ENCODE results near the gene SPATA2. TPM values are rescaled to one million over a fixed set of nuclear protein-coding genes. Genes with fewer than 3 reads are reported as not detected.

Gene SPATA2
- total and polyA plus RNA-seq, 2 of the 8 experiments (the other 6 are each of a cell fraction or from before 2014, with no cell fraction given) = 11.0 to 13.0 TPM

GRCh38 chr20:49945701-49946477, 30.6 kb upstream of the SPATA2 start:
- H2BK20ac ChIP-seq (ENCODE audit: low read length) = no peak overlapping the region
- H3K56ac ChIP-seq (replicated peaks; ENCODE audit: insufficient read length, low read depth, low read length) = no peak overlapping the region
- no peak overlapping the region for H3K27ac ChIP-seq (ENCODE audit: low read depth, low read length)
- no peaks in the 10 kb centered on the region for H3K9me3 ChIP-seq (ENCODE audit: insufficient read depth in 2 of 2, low read depth in 1 of 2, low read length in 1 of 2)
- no peak overlapping the region for H2AK5ac ChIP-seq (ENCODE audit: low read depth, low read length)
- no peak overlapping the region for H4K5ac ChIP-seq (ENCODE audit: insufficient read length, low read depth, low read length)
- peaks cover 6% of the 10 kb centered on the region in 2 experiments for H4K20me1 ChIP-seq (replicated peaks in 1 of 2; ENCODE audit: control insufficient read depth in 1 of 2, insufficient read depth in 2 of 2, low read length in 2 of 2)
- peaks cover 4 to 34% of the 10 kb centered on the region in 2 experiments for H3K79me2 ChIP-seq (ENCODE audit: control insufficient read depth in 1 of 2, insufficient read depth in 2 of 2, low read length in 2 of 2)
- H3K79me1 ChIP-seq (ENCODE audit: low read depth, low read length) = peaks cover 9% of the 10 kb centered on the region
- H3K23ac ChIP-seq (ENCODE audit: insufficient read length) = no peak overlapping the region
- no peak overlapping the region for H3K9ac ChIP-seq (replicated peaks in 1 of 4; ENCODE audit: extremely low read depth in 1 of 4, low read depth in 3 of 4, low read length in 3 of 4)
- H2BK15ac ChIP-seq (ENCODE audit: low read length) = no peak overlapping the region
- DNase-seq (ENCODE audit: low read depth in 1 of 2, low spot score in 2 of 2) = no peak
- WGBS, 2 experiments (ENCODE audit: extremely low coverage in 1 of 2, insufficient coverage in 1 of 2, insufficient read length in 1 of 2, insufficient replicate concordance in 2 of 2, low coverage in 1 of 2, low lambda C conversion rate in 2 of 2, missing lambda C conversion rate in 1 of 2) = 93% methylated on average over 10 of the region's 10 CpGs; no CpG with 5 or more reads in 1 of the 2 experiments
- no peak overlapping the region for H2BK5ac ChIP-seq (ENCODE audit: low read depth, low read length)
- no peak overlapping the region for H4K8ac ChIP-seq (ENCODE audit: extremely low read depth, insufficient read depth, low read length)
- no peak overlapping the region for H2BK120ac ChIP-seq (replicated peaks; ENCODE audit: low read depth, low read length)
- no peak overlapping the region for H3K4me3 ChIP-seq (ENCODE audit: extremely low read depth in 1 of 4, insufficient read depth in 2 of 4, low read depth in 3 of 4, low read length in 4 of 4)
- H3K18ac ChIP-seq (ENCODE audit: extremely low read depth, low read length) = no peak overlapping the region
- no peak overlapping the region for H2BK12ac ChIP-seq (ENCODE audit: low read depth, low read length)
- H3K4ac ChIP-seq (replicated peaks; ENCODE audit: insufficient read length, low read depth, low read length) = no peak overlapping the region
- no peak for FAIRE-seq
- H3K36me3 ChIP-seq (ENCODE audit: control insufficient read depth in 2 of 4, insufficient read depth in 4 of 4, low read length in 3 of 4) = peaks cover 18 to 75% (median 39%) of the 10 kb centered on the region in 4 experiments
- H2AFZ ChIP-seq (ENCODE audit: low read length) = no peak overlapping the region
- no peak overlapping the region for H3K14ac ChIP-seq (ENCODE audit: insufficient read length)
- H4K91ac ChIP-seq (replicated peaks; ENCODE audit: insufficient read length, low read length) = no peak overlapping the region
- no peaks in the 10 kb centered on the region for H3K27me3 ChIP-seq (replicated peaks in 1 of 4; ENCODE audit: control insufficient read depth in 3 of 4, extremely low read depth in 1 of 4, insufficient read depth in 3 of 4, low read length in 3 of 4)
- H3K4me2 ChIP-seq (ENCODE audit: insufficient read depth in 1 of 2, low read depth in 2 of 2, low read length in 2 of 2) = no peak overlapping the region
- no peaks in the 10 kb centered on the region for H3K23me2 ChIP-seq (ENCODE audit: low read depth, low read length)
- POLR2A ChIA-PET (ENCODE audit: partially characterized antibody) = no interaction called here
- CTCF ChIA-PET (ENCODE audit: partially characterized antibody) = interaction anchor here (0.6 to 1.6 kb wide), 3 partner anchors 12 to 175 kb away, joined by 3 to 7 read pairs (median 3); no protein-coding TSS in a partner anchor
- H3K4me1 ChIP-seq (replicated peaks in 1 of 4; ENCODE audit: control insufficient read depth in 3 of 4, insufficient read depth in 4 of 4, low read length in 3 of 4) = no peaks in the 10 kb centered on the region
- no peak for TF ChIP-seq SP4 (IDR thresholded peaks at IDR 0.05; ENCODE audit: low read length)
- TF ChIP-seq CBX8 (IDR thresholded peaks at IDR 0.05; ENCODE audit: borderline replicate concordance, low read depth, low read length) = no peak
- no peak for TF ChIP-seq MAFK (IDR thresholded peaks at IDR 0.05; ENCODE audit: low read depth, low read length)
- TF ChIP-seq GABPA (IDR thresholded peaks at IDR 0.05; ENCODE audit: borderline replicate concordance, insufficient read depth, low read length) = no peak
- TF ChIP-seq CEBPB (IDR thresholded peaks at IDR 0.05; ENCODE audit: low read depth, low read length) = no peak
- TF ChIP-seq CHD2 (IDR thresholded peaks at IDR 0.05; ENCODE audit: low read length) = no peak
- TF ChIP-seq KDM4A (IDR thresholded peaks at IDR 0.05; ENCODE audit: low read depth, low read length, severe bottlenecking) = no peak
- TF ChIP-seq EGR1 (IDR thresholded peaks at IDR 0.05; ENCODE audit: borderline replicate concordance, low read depth, low read length) = no peak
- no peak for TF ChIP-seq CTBP2 (IDR thresholded peaks at IDR 0.05; ENCODE audit: borderline replicate concordance, insufficient read depth, insufficient read length, low read length)
- no peak for TF ChIP-seq POU5F1 (IDR thresholded peaks at IDR 0.05; ENCODE audit: low read depth, low read length)
- TF ChIP-seq KDM5A (IDR thresholded peaks at IDR 0.05; ENCODE audit: low read length) = no peak
- TF ChIP-seq BACH1 (IDR thresholded peaks at IDR 0.05; ENCODE audit: low read length) = no peak

Measured in H1 (cell line).